Activated CD8-positive, alpha-beta T cell treated with anti-CD3 and anti-CD28 coated beads for 36 hours (primary cell): ENCODE measurements around the gene ZNF653. TPM values are rescaled to one million over a fixed set of nuclear protein-coding genes. Genes with fewer than 3 reads are reported as not detected.

ENCODE experiments used
- ATAC-seq: fragments of 200-7000 bp; cut with Tn5 transposase; one replicate; pipeline ENCODE4 v1.10.0; 2021; ENCODE audit warnings: mild to moderate bottlenecking, moderate library complexity
- CTCF ChIA-PET: fragments of 350-600 bp; sonication (Branson Sonifier 250); formaldehyde crosslinking; loops from one replicate; lab custom pipeline; 2021; ENCODE audit warnings: antibody characterized with exemption; lab: Charles Lee
- POLR2A ChIA-PET: fragments of 350-600 bp; sonication (Branson Sonifier 250); formaldehyde crosslinking; loops from one replicate; lab custom pipeline; 2021; ENCODE audit warnings: antibody characterized with exemption; lab: Charles Lee
- DNase-seq: peaks from one replicate; pipeline ENCODE4 v3.0.0-alpha.2; 2020
- H3K27ac Mint-ChIP-seq: one replicate; pipeline ENCODE4 v1.8.0; 2021; ENCODE audit warnings: mild to moderate bottlenecking, mixed read lengths
- H3K27me3 Mint-ChIP-seq: one replicate; pipeline ENCODE4 v1.8.0; 2021; ENCODE audit warnings: mixed read lengths
- H3K36me3 Mint-ChIP-seq: one replicate; pipeline ENCODE4 v1.8.0; 2021; ENCODE audit warnings: low read depth, mixed read lengths
- H3K4me1 Mint-ChIP-seq: one replicate; pipeline ENCODE4 v1.8.0; 2021; ENCODE audit warnings: low read depth, mixed read lengths
- H3K4me3 Mint-ChIP-seq: one replicate; pipeline ENCODE4 v1.8.0; 2021; ENCODE audit warnings: mild to moderate bottlenecking, moderate library complexity, mixed read lengths
- H3K9me3 Mint-ChIP-seq: one replicate; pipeline ENCODE4 v1.8.0; 2021; ENCODE audit warnings: mixed read lengths
- intact Hi-C: fragments of 100-400 bp; cut with micrococcal nuclease; formaldehyde crosslinking; loops from one replicate; pipeline ENCODE4 v1.10.0; 2022
- total RNA-seq, 2 experiments: library from RNA; stranded (reverse); gene quantifications; one replicate each; pipeline ENCODE4 v1.2.3, GENCODE V29; 2021
- TF ChIP-seq, protein P1 (sequence below): fragments of 200-600 bp; IDR thresholded peaks from one replicate; pipeline ENCODE4 v1.8.0; 2022; ENCODE audit warnings: antibody characterized with exemption, mild to moderate bottlenecking

Gene ZNF653
- total RNA-seq, 2 experiments from 2014 or later = 11.1 to 14.7 TPM

DNA sequence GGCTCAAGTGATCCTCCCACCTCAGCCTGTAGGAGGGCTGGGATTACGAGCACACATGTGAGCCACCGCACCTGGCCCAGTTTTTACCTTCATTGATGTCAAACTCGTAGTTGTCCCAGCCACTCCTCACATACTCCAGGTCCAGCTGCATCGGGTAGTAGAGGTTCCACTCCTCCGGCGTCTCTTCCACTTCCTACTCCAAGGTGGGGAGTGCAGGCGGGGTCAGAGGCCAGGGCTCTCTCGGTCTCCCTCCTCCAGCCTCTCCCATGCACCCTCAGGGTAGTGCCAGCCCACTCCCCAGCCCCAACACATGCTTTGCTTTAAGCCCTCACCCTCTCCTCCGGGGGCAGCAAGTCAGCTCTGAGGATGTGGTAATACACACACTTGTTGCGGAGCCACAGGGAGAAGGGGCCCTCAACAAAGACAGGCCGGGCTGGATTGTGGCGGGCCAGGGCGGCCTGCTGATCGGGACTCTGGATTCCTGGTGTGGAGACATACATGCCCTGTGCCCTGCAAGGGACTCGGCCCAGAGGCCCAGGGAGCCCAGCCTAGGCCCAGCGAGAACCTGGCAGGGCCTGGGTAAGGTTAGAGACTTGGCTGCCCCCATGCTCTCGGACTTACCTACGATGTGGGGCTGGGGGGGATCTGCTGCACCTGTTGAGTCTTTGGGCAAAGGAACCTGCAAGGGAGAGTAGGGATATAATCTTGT, 1.9 kb upstream of the ZNF653 start:
- ChIA-PET CTCF (interaction anchor here (1.2 kb wide), 1 partner anchor 15 kb away, joined by 3 read pairs; no protein-coding TSS in a partner anchor), POLR2A (interaction anchor here (1.1 to 1.8 kb wide), 2 partner anchors 25 to 52 kb away, joined by 4 to 8 read pairs; partner anchors contain the start of gene ELOF1)
- intact Hi-C loops = no loop called here

DNA sequence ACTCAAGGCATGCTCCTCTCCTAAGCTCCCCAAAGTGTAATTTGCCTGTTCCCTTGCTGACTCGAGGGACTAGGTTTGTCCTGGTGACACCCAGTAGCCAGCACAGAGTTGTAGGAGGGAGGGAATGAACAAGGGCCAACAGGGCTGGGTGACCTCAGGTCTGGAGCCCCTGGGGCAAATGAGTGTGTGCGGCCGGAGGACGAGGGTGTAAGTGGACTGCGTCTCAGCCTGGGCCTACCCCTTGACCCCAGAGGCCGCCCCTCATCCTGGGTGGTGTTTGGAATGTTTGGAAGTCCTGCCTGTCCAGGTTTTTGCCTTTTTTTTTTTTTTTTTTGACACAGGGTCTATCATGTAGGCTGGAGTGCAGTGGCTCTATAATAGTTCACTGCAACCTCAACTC, 1.3 kb upstream of the ZNF653 start:
- peaks cover 12% of the 10 kb centered on the region for H3K4me1 Mint-ChIP-seq
- ChIA-PET CTCF (interaction anchor here (1.2 kb wide), 1 partner anchor 16 kb away, joined by 3 read pairs; no protein-coding TSS in a partner anchor), POLR2A (interaction anchor here (0.9 to 1.8 kb wide), 4 partner anchors 11 to 53 kb away, joined by 3 to 8 read pairs (median 4); partner anchors contain the start of genes ECSIT and ELOF1)
- TF ChIP-seq, protein P1, sequence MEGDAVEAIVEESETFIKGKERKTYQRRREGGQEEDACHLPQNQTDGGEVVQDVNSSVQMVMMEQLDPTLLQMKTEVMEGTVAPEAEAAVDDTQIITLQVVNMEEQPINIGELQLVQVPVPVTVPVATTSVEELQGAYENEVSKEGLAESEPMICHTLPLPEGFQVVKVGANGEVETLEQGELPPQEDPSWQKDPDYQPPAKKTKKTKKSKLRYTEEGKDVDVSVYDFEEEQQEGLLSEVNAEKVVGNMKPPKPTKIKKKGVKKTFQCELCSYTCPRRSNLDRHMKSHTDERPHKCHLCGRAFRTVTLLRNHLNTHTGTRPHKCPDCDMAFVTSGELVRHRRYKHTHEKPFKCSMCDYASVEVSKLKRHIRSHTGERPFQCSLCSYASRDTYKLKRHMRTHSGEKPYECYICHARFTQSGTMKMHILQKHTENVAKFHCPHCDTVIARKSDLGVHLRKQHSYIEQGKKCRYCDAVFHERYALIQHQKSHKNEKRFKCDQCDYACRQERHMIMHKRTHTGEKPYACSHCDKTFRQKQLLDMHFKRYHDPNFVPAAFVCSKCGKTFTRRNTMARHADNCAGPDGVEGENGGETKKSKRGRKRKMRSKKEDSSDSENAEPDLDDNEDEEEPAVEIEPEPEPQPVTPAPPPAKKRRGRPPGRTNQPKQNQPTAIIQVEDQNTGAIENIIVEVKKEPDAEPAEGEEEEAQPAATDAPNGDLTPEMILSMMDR = no peak
- no peak for DNase-seq
- H3K27me3 Mint-ChIP-seq = no peaks in the 10 kb centered on the region
- no peaks in the 10 kb centered on the region for H3K9me3 Mint-ChIP-seq
- peak overlapping the region; percentile 86 for H3K4me3 Mint-ChIP-seq
- H3K27ac Mint-ChIP-seq = peak overlapping the region; percentile 91
- no peak for ATAC-seq
- peaks cover 20% of the 10 kb centered on the region for H3K36me3 Mint-ChIP-seq
- intact Hi-C loops = no loop called here

More for the DNA sequence above, 1.9 kb upstream of the ZNF653 start:
- no peak for ATAC-seq
- Mint-ChIP-seq H3K4me3 (peak overlapping the region; percentile 86), H3K27ac (peak overlapping the region; percentile 25), H3K36me3 (peaks cover 20% of the 10 kb centered on the region), H3K4me1 (peaks cover 12% of the 10 kb centered on the region), H3K27me3 (no peaks in the 10 kb centered on the region), H3K9me3 (no peaks in the 10 kb centered on the region)
- DNase-seq = no peak
- TF ChIP-seq, protein P1 = no peak

GRCh38 chr19:11506101-11506555, 489 bp upstream of the ZNF653 start:
- Mint-ChIP-seq H3K9me3 (no peaks in the 10 kb centered on the region), H3K27ac (peak overlapping the region; percentile 91), H3K4me3 (peak overlapping the region; percentile 86), H3K36me3 (peaks cover 20% of the 10 kb centered on the region), H3K27me3 (no peaks in the 10 kb centered on the region), H3K4me1 (peaks cover 12% of the 10 kb centered on the region)
- ATAC-seq = peak; percentile 23
- ChIA-PET CTCF (interaction anchor here (1.2 kb wide), 1 partner anchor 17 kb away, joined by 3 read pairs; no protein-coding TSS in a partner anchor), POLR2A (interaction anchor here (0.9 to 1.8 kb wide), 3 partner anchors 12 to 24 kb away, joined by 3 to 8 read pairs (median 3); partner anchors contain the start of gene ECSIT)
- DNase-seq = no peak
- intact Hi-C loops = no loop called here
- TF ChIP-seq, protein P1 = no peak

DNA sequence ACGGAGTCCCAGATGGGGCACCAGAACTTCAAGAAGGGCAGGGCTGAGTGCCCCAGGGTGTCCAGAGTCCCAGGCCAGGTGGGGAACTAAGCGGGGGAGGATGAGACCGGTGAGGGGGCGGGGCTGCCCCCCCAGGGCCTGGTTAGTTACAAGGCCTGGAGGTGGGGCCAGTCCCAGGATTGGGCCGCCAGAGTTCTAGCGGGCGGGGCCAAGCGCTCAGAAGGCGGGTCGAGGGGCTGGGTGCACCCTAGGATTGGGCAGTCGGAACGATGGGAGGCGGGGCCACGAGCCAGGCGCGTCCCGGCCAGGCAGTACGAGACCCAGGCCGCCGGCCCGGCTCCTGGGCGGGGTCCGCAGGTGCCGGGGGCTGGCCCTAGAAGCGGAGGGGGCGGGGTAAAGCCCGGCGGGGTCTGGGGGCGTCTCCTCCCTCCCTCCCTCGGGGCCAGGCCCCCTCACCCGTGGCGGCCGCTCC, 571 bp downstream of the ZNF653 start:
- Mint-ChIP-seq H3K27ac (peak overlapping the region; percentile 87), H3K9me3 (no peaks in the 10 kb centered on the region), H3K4me1 (peaks cover 12% of the 10 kb centered on the region), H3K27me3 (no peaks in the 10 kb centered on the region), H3K4me3 (peak overlapping the region; percentile 86), H3K36me3 (peaks cover 17% of the 10 kb centered on the region)
- TF ChIP-seq, protein P1 = no peak
- peak; percentile 95 for ATAC-seq
- ChIA-PET POLR2A (interaction anchor here (0.6 to 1.0 kb wide), 2 partner anchors 17 to 239 kb away, joined by 3 to 4 read pairs; no protein-coding TSS in a partner anchor), CTCF (interaction anchor here (0.9 kb wide), 1 partner anchor 23 kb away, joined by 3 read pairs; no protein-coding TSS in a partner anchor)
- peak; percentile 98 for DNase-seq
- intact Hi-C loops = no loop called here
